Measurements from ENCODE around the gene ASCC2.

Gene ASCC2

DNA sequence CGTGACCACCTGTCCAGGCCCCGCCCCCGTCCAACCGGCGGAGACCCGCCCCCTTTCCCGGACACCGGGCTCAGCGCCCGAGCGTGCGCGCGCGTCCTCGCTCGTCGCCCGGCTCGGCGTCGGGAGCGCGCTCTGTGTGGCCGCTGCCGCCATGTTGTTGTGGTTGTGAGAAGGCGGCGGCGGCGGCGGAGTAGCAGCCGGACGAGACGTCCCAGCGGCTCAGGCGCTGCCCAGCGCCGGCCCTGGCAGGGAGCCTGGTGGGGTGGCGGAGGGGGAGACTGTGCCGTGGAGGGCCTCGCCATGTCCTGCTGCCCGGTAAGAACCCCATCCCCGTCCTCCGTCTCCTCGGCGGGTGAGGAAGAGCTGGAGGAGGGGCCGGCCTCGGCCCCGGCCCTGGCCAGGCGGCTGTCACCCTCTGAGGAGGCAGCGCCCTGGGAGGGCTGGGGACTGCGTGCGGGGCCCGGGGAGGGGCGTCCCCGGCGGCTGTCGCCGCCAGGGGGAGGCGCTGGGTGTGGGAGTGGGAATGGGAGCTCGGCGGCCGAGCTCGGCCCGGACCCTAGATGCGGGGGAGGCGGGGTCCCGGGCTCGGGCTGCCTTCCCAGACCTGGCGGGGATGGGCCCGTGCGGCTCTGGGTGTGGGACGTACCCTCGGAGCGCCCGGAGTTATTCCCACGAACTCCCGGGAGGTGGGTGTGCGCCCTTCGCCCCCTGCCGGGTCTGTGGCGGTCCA lies 45.1 kb upstream of the ASCC2 start, which contains the start of gene MTMR3:
TSS of gene MTMR3 (plus strand) at position 130 of the 730 bp plus-strand sequence. CDS start 87,886 bp downstream, outside the sequence.
- TF ChIP-seq SIN3A (IDR thresholded peaks at IDR 0.05; ENCODE audit: borderline replicate concordance, insufficient read depth, low read length) (no peak), POLR2AphosphoS5 (IDR thresholded peaks at IDR 0.05; ENCODE audit: low read depth, low read length) (peak; percentile 40; the same call in 1 of the 2 replicates)

DNA sequence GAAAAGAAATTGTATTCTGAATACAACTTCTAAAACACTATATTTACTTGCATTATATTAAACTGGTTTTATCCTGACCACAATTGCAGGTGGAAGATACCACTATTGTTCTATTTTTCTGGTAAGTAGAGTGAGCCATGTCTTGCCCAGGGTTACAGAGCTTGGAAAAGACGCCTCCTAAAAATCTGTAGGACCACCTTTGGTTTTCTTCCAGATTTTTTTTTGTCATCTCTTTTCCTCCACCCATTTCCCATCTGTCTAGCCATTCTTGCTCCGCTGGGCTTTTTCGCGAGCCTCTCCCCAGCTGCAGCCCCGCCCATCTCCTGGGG lies 44.6 kb upstream of the ASCC2 start:
- TF ChIP-seq REST (IDR thresholded peaks at IDR 0.05; ENCODE audit: insufficient read depth in 1 of 2, low read depth in 2 of 2, low read length in 2 of 2) (no peak), POLR2AphosphoS5 (IDR thresholded peaks at IDR 0.05; ENCODE audit: low read depth, low read length) (no peak), SIN3A (IDR thresholded peaks at IDR 0.05; ENCODE audit: borderline replicate concordance, insufficient read depth, low read length) (no peak), FOXP2 (optimal IDR thresholded peaks at IDR 0.05; ENCODE audit: borderline replicate concordance, extremely low read depth, extremely low read length, insufficient read depth) (no peak), TAF1 (IDR thresholded peaks at IDR 0.05; ENCODE audit: borderline replicate concordance, insufficient read depth, low read length) (no peak)

DNA sequence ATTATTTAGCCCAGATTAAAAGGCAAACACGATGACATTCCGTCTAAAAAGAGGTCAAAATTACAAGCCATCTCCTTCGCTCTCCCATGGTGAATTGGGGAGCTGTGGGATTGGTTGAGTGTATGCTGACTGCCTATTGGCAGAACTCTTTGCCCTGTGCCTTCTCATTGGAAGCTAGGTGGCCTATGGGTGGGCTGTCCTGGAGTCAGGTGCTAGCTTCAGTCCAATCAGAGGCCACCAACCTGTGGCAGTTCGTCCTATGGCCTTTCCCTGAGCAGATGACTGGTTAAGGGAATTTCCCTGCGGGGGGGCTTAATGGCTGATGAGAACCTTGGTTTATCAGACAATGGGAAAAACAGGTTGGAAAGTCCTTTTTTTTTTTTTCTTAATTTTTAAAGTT lies 41.7 kb upstream of the ASCC2 start:
- no peak for TF ChIP-seq REST (IDR thresholded peaks at IDR 0.05; ENCODE audit: insufficient read depth in 1 of 2, low read depth in 2 of 2, low read length in 2 of 2)
- TF ChIP-seq TAF1 (IDR thresholded peaks at IDR 0.05; ENCODE audit: borderline replicate concordance, insufficient read depth, low read length), result no peak
- TF ChIP-seq POLR2AphosphoS5 (IDR thresholded peaks at IDR 0.05; ENCODE audit: low read depth, low read length), result no peak
- TF ChIP-seq SIN3A (IDR thresholded peaks at IDR 0.05; ENCODE audit: borderline replicate concordance, insufficient read depth, low read length), result no peak
- TF ChIP-seq FOXP2 (optimal IDR thresholded peaks at IDR 0.05; ENCODE audit: borderline replicate concordance, extremely low read depth, extremely low read length, insufficient read depth), result no peak

DNA sequence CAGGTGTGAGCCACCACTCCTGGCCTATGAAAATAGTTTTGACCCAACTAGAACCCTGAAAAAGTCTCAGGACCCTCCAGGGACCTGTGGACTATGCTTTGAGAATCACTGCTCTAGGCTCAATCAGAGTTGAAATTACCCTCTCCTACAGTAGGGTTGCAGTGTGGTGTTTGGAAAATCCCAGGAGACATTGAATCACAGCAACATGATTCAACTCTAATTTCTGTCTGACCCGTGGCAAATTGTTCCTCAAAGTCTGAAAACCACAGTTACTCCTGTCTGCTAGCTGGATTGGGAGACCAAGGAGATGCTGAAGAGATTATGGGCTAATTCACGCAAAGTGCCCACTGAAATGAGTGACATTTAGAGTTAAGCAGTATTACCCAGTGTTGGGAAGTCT lies 39.5 kb upstream of the ASCC2 start:
- no peak for TF ChIP-seq REST (IDR thresholded peaks at IDR 0.05; ENCODE audit: insufficient read depth in 1 of 2, low read depth in 2 of 2, low read length in 2 of 2)
- no peak for TF ChIP-seq POLR2AphosphoS5 (IDR thresholded peaks at IDR 0.05; ENCODE audit: low read depth, low read length)
- TF ChIP-seq FOXP2 (optimal IDR thresholded peaks at IDR 0.05; ENCODE audit: borderline replicate concordance, extremely low read depth, extremely low read length, insufficient read depth), result no peak
- no peak for TF ChIP-seq SIN3A (IDR thresholded peaks at IDR 0.05; ENCODE audit: borderline replicate concordance, insufficient read depth, low read length)
- TF ChIP-seq TAF1 (IDR thresholded peaks at IDR 0.05; ENCODE audit: borderline replicate concordance, insufficient read depth, low read length), result no peak

GRCh38 chr22:29873943-29874342 lies 35.9 kb upstream of the ASCC2 start:
- TF ChIP-seq FOXP2 (optimal IDR thresholded peaks at IDR 0.05; ENCODE audit: borderline replicate concordance, extremely low read depth, extremely low read length, insufficient read depth) (no peak), SIN3A (IDR thresholded peaks at IDR 0.05; ENCODE audit: borderline replicate concordance, insufficient read depth, low read length) (no peak), REST (IDR thresholded peaks at IDR 0.05; ENCODE audit: insufficient read depth in 1 of 2, low read depth in 2 of 2, low read length in 2 of 2) (no peak), TAF1 (IDR thresholded peaks at IDR 0.05; ENCODE audit: borderline replicate concordance, insufficient read depth, low read length) (no peak), POLR2AphosphoS5 (IDR thresholded peaks at IDR 0.05; ENCODE audit: low read depth, low read length) (no peak)

All from PFSK-1 (cell line).